GM21528 (cell line): Measurements from ENCODE around the gene MAPT.
"Not testable (repeated sequence)": the region's sequence is repeated elsewhere in the genome, so short reads cannot be mapped to it uniquely, and the experiment has no call there.

ENCODE experiments used
- ATAC-seq: cut with Tn5 transposase; IDR thresholded peaks from one replicate; pipeline ENCODE4 v1.9.1; 2021; ENCODE audit warnings: mild to moderate bottlenecking, moderate library complexity; ENCODE audit not compliant: unreplicated experiment, low FRiP score

MAPT gene

GRCh38 chr17:45896803-45897693 lies 2.7 kb downstream of the MAPT start:
- ATAC-seq, result no peak

GRCh38 chr17:45900136-45900535 lies 5.8 kb downstream of the MAPT start:
- no peak for ATAC-seq

- ATAC-seq, result no peak
These were observed 6.5 kb downstream of the MAPT start for GRCh38 chr17:45900723-45901415.

GRCh38 chr17:45902892-45903346 lies 8.6 kb downstream of the MAPT start:
- no peak for ATAC-seq

- ATAC-seq, result no peak
These were observed 10.5 kb downstream of the MAPT start for GRCh38 chr17:45904866-45905265.

GRCh38 chr17:45905814-45906213 lies 11.5 kb downstream of the MAPT start:
- no peak for ATAC-seq

GRCh38 chr17:45906237-45906636 lies 11.9 kb downstream of the MAPT start:
- ATAC-seq, result no peak

- no peak for ATAC-seq
These were observed 12.7 kb downstream of the MAPT start for GRCh38 chr17:45906927-45907622.

GRCh38 chr17:45907750-45908395 lies 13.5 kb downstream of the MAPT start:
- ATAC-seq, result no peak

GRCh38 chr17:45908460-45908859 lies 14.1 kb downstream of the MAPT start:
- ATAC-seq, result no peak

- no peak for ATAC-seq
These were observed 14.6 kb downstream of the MAPT start for GRCh38 chr17:45908935-45909334.

GRCh38 chr17:45910667-45911066 lies 16.3 kb downstream of the MAPT start:
- ATAC-seq, result no peak

- no peak for ATAC-seq
These were observed 18.0 kb downstream of the MAPT start for GRCh38 chr17:45912319-45912718.

- not testable (repeated sequence) for ATAC-seq
These were observed 18.7 kb downstream of the MAPT start for GRCh38 chr17:45913030-45913429.

GRCh38 chr17:45914047-45914717 lies 19.8 kb downstream of the MAPT start:
- ATAC-seq, result no peak

GRCh38 chr17:45915263-45915662 lies 20.9 kb downstream of the MAPT start:
- ATAC-seq, result no peak

GRCh38 chr17:45917081-45917480 lies 22.7 kb downstream of the MAPT start:
- ATAC-seq, result no peak

- no peak for ATAC-seq
These were observed 23.9 kb downstream of the MAPT start for GRCh38 chr17:45918241-45918745.

- ATAC-seq, result no peak
These were observed 24.8 kb downstream of the MAPT start for GRCh38 chr17:45919136-45919535.

GRCh38 chr17:45920083-45920482 lies 25.7 kb downstream of the MAPT start:
- ATAC-seq, result no peak
